Measurements from ENCODE around the gene NCKAP5L. TPM values are rescaled to one million over a fixed set of nuclear protein-coding genes. Genes with fewer than 3 reads are reported as not detected.

The NCKAP5L gene
- total and polyA plus RNA-seq, 2 of the 8 experiments (the other 6 are each of a cell fraction or from before 2014, with no cell fraction given), result 9.4 to 27.9 TPM

- Histone ChIP-seq H2BK120ac (replicated peaks; ENCODE audit: low read depth, low read length) (no peak overlapping the region), H4K91ac (replicated peaks; ENCODE audit: insufficient read length, low read length) (no peak overlapping the region), H3K14ac (ENCODE audit: insufficient read length) (no peak overlapping the region), H3K23me2 (ENCODE audit: low read depth, low read length) (no peaks in the 10 kb centered on the region), H2AK5ac (ENCODE audit: low read depth, low read length) (no peak overlapping the region), H3K27me3 (replicated peaks in 1 of 4; ENCODE audit: control insufficient read depth in 3 of 4, extremely low read depth in 1 of 4, insufficient read depth in 3 of 4, low read length in 3 of 4) (no peaks in the 10 kb centered on the region), H2BK12ac (ENCODE audit: low read depth, low read length) (no peak overlapping the region), H3K4me2 (ENCODE audit: insufficient read depth in 1 of 2, low read depth in 2 of 2, low read length in 2 of 2) (no peak overlapping the region), H2BK20ac (ENCODE audit: low read length) (no peak overlapping the region), H3K4me3 (ENCODE audit: extremely low read depth in 1 of 4, insufficient read depth in 2 of 4, low read depth in 3 of 4, low read length in 4 of 4) (no peak overlapping the region), H3K27ac (ENCODE audit: low read depth, low read length) (no peak overlapping the region), H3K56ac (replicated peaks; ENCODE audit: insufficient read length, low read depth, low read length) (no peak overlapping the region), H2AFZ (ENCODE audit: low read length) (no peak overlapping the region), H3K36me3 (ENCODE audit: control insufficient read depth in 2 of 4, insufficient read depth in 4 of 4, low read length in 3 of 4) (no peaks in the 10 kb centered on the region), H3K79me2 (ENCODE audit: control insufficient read depth in 1 of 2, insufficient read depth in 2 of 2, low read length in 2 of 2) (no peaks in the 10 kb centered on the region), H3K9me3 (ENCODE audit: insufficient read depth in 2 of 2, low read depth in 1 of 2, low read length in 1 of 2) (no peaks in the 10 kb centered on the region), H3K4me1 (replicated peaks in 1 of 4; ENCODE audit: control insufficient read depth in 3 of 4, insufficient read depth in 4 of 4, low read length in 3 of 4) (no peaks in the 10 kb centered on the region), H3K79me1 (ENCODE audit: low read depth, low read length) (no peaks in the 10 kb centered on the region), H2BK5ac (ENCODE audit: low read depth, low read length) (no peak overlapping the region), H3K18ac (ENCODE audit: extremely low read depth, low read length) (no peak overlapping the region; the same call in 1 of the 2 replicates), H3K4ac (replicated peaks; ENCODE audit: insufficient read length, low read depth, low read length) (no peak overlapping the region), H4K8ac (ENCODE audit: extremely low read depth, insufficient read depth, low read length) (no peak overlapping the region), H4K20me1 (replicated peaks in 1 of 2; ENCODE audit: control insufficient read depth in 1 of 2, insufficient read depth in 2 of 2, low read length in 2 of 2) (no peaks in the 10 kb centered on the region), H3K23ac (ENCODE audit: insufficient read length) (no peak overlapping the region), H4K5ac (ENCODE audit: insufficient read length, low read depth, low read length) (no peak overlapping the region), H2BK15ac (ENCODE audit: low read length) (no peak overlapping the region), H3K9ac (replicated peaks in 1 of 4; ENCODE audit: extremely low read depth in 1 of 4, low read depth in 3 of 4, low read length in 3 of 4) (no peak overlapping the region)
- FAIRE-seq (no peak), DNase-seq (ENCODE audit: low read depth in 1 of 2, low spot score in 2 of 2) (no peak)
- TF ChIP-seq FOSL1 (IDR thresholded peaks at IDR 0.05; ENCODE audit: insufficient read depth, low read depth, low read length) (no peak), CTCF (IDR thresholded peaks at IDR 0.05; ENCODE audit: control extremely low read depth in 1 of 3, insufficient read depth in 1 of 3, low read depth in 1 of 3, low read length in 3 of 3) (no peak)
- ChIA-PET CTCF (ENCODE audit: partially characterized antibody) (interaction anchor here (0.6 to 4.1 kb wide), 8 partner anchors 12 to 161 kb away, joined by 3 to 32 read pairs (median 5); partner anchors contain the start of gene NCKAP5L), POLR2A (ENCODE audit: partially characterized antibody) (interaction anchor here (0.6 to 1.4 kb wide), 6 partner anchors 15 to 146 kb away, joined by 3 to 6 read pairs (median 3); partner anchors contain the start of gene TMBIM6)
- 80% methylated on average over 7 of the region's 7 CpGs; no CpG with 5 or more reads in 1 of the 2 experiments for WGBS, 2 experiments (ENCODE audit: extremely low coverage in 1 of 2, insufficient coverage in 1 of 2, insufficient read length in 1 of 2, insufficient replicate concordance in 2 of 2, low coverage in 1 of 2, low lambda C conversion rate in 2 of 2, missing lambda C conversion rate in 1 of 2)
Observed at GRCh38 chr12:49783917-49784676, 44.1 kb downstream of the NCKAP5L start.

All from H1 (cell line).